ENCODE results near the gene MRPL3.

MRPL3 gene

GRCh38 chr3:131421301-131421700 is 81.5 kb downstream of the MRPL3 start:
- DNase-seq (ENCODE audit: low read depth in 1 of 2, low spot score in 1 of 2), result no peak

- no peak for DNase-seq (ENCODE audit: low read depth in 1 of 2, low spot score in 1 of 2)
These were observed 85.0 kb downstream of the MRPL3 start for GRCh38 chr3:131417751-131418150.

Measured in stimulated activated CD4-positive, alpha-beta T cell treated with anti-CD3 and anti-CD28 coated beads, Interleukin-15, amount 100 ng/mL, for 1 hour (primary cell).